Suprapubic skin (tissue), 4 donors: ENCODE measurements around the gene ABCA6. TPM values are rescaled to one million over a fixed set of nuclear protein-coding genes. Genes with fewer than 3 reads are reported as not detected.
"Not testable (repeated sequence)": the region's sequence is repeated elsewhere in the genome, so short reads cannot be mapped to it uniquely, and the experiment has no call there.

ENCODE experiments used
- DNase-seq, 2 donors: peaks; one replicate each; pipeline ENCODE4 v3.0.0-alpha.2; 2019; ENCODE audit warnings: low spot score in 2 of 2
- H3K27ac ChIP-seq: fragments of 200-600 bp; sonication (generic); one replicate; pipeline ENCODE4 v1.5.1; 2019
- H3K27me3 ChIP-seq: fragments of 200-600 bp; sonication (generic); one replicate; pipeline ENCODE4 v1.5.1; 2019
- H3K36me3 ChIP-seq: fragments of 200-600 bp; sonication (generic); one replicate; pipeline ENCODE4 v1.5.1; 2019
- H3K4me1 ChIP-seq: fragments of 200-600 bp; sonication (generic); one replicate; pipeline ENCODE4 v1.5.1; 2019
- H3K4me3 ChIP-seq: fragments of 200-600 bp; sonication (generic); one replicate; pipeline ENCODE4 v1.5.1; 2019; ENCODE audit warnings: mild to moderate bottlenecking
- H3K9me3 ChIP-seq: fragments of 200-600 bp; sonication (generic); one replicate; pipeline ENCODE4 v1.5.1; 2019
- EP300 ChIP-seq: sonication (generic); formaldehyde crosslinking; IDR thresholded peaks from one replicate; pipeline ENCODE4 v1.6.1; 2017; ENCODE audit warnings: antibody characterized with exemption
- POLR2A ChIP-seq, 2 donors: fragments of 450-650 bp; IDR thresholded peaks; one replicate each; pipeline ENCODE4 v1.6.1; 2017; ENCODE audit warnings: antibody characterized with exemption in 2 of 2, mild to moderate bottlenecking in 2 of 2, moderate library complexity in 2 of 2
- POLR2AphosphoS5 ChIP-seq, 3 donors: sonication (generic); formaldehyde crosslinking; IDR thresholded peaks; one replicate each; pipeline ENCODE4 v1.6.1; 2017; ENCODE audit warnings: antibody characterized with exemption in 3 of 3
- WGBS: methylation state at CpG from one replicate; pipeline ENCODE4 v1.1.5; 2018; 5-methylcytosine and 5-hydroxymethylcytosine counted together
- total RNA-seq, 4 donors: library from RNA; depleted of rRNA; stranded (reverse); fragments of >200 nt; gene quantifications; one replicate each; pipeline ENCODE4 v1.1.0, GENCODE V29; 2016
- TF ChIP-seq, protein P1 (sequence below), 2 donors: fragments of 200-600 bp in 1 of 2; fragments of 450-650 bp in 1 of 2; sonication (generic) in 1 of 2; IDR thresholded peaks; one replicate each; pipeline ENCODE4 v1.5.1; 2016 to 2019; ENCODE audit warnings: antibody characterized with exemption in 2 of 2, mild to moderate bottlenecking in 1 of 2, moderate library complexity in 1 of 2

ABCA6 gene
- total RNA-seq, 4 donors from 2014 or later = 6.6 to 43.0 (median 17.8) TPM

DNA sequence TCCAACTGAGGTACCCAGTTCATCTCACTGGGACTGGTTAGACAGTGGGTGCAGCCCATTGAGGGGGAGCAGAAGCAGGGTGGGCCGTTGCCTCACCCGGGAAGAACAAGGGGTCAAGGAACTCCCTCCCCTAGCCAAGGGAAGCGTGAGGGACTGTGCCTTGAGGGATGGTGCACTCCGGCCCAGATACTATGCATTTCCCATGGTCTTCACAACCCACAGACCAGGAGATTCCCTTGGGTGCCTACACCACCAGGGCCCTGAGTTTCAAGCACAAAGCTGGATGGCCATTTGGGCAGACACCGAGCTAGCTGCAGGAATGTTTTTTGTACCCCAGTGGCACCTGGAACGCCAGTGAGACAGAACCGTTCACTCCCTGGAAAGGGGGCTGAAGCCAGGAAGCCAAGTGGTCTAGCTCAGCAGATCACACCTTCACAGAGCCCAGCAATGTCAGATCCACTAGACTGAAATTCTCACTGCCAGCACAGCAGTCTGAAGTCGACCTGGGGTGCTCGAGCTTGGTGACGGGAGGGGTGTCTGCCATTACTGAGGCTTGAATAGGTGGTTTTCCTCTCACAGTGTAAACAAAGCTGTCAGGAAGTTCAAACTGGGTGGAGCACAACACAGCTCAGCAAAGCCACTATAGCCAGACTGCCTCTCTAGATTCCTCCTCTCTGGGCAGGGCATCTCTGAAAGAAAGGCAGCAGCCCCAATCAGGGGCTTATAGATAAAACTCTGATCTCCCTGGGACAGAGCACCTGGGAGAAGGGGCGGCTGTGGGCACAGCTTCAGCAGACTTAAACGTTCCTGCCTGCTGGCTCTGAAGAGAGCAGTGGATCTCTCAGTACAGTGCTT lies 71.1 kb downstream of the ABCA6 start:
- DNase-seq, H3K27ac ChIP-seq, H3K9me3 ChIP-seq, H3K4me1 ChIP-seq, H3K36me3 ChIP-seq, H3K27me3 ChIP-seq, H3K4me3 ChIP-seq: not testable (repeated sequence)
- 62% methylated on average over 11 of the region's 12 CpGs for WGBS

DNA sequence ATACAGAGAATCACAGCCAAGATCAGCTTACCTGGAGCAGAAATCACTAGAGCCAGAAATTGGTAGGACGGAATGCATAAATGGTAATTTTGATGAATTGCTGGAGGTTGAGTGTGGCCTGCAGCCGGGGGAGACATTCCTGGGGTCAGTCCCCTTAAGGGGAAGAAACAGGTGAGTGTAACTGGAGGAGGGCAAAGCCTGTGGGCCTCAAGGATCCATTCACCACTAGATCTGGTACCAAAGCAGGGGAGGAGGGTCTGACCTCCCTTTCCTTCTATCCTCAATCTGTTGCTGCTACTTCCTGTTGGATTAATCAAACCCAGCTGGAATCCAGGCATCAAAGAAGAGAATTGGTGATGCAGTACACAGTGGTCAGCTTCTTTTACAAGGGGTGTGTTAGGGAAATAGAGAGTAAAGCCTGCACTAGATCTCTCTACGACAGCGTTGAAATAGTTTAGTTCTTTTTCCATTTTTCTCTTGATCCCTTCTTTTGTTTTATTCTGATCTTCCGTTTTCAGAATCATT lies 72.4 kb downstream of the ABCA6 start:
- DNase-seq = no peak
- no peaks in the 10 kb centered on the region for H3K9me3 ChIP-seq
- WGBS = 87% methylated on average over 5 of the region's 5 CpGs
- H3K4me1 ChIP-seq = no peaks in the 10 kb centered on the region
- TF ChIP-seq, protein P1, sequence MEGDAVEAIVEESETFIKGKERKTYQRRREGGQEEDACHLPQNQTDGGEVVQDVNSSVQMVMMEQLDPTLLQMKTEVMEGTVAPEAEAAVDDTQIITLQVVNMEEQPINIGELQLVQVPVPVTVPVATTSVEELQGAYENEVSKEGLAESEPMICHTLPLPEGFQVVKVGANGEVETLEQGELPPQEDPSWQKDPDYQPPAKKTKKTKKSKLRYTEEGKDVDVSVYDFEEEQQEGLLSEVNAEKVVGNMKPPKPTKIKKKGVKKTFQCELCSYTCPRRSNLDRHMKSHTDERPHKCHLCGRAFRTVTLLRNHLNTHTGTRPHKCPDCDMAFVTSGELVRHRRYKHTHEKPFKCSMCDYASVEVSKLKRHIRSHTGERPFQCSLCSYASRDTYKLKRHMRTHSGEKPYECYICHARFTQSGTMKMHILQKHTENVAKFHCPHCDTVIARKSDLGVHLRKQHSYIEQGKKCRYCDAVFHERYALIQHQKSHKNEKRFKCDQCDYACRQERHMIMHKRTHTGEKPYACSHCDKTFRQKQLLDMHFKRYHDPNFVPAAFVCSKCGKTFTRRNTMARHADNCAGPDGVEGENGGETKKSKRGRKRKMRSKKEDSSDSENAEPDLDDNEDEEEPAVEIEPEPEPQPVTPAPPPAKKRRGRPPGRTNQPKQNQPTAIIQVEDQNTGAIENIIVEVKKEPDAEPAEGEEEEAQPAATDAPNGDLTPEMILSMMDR (IDR thresholded peaks at IDR 0.05) = no peak
- TF ChIP-seq POLR2A (IDR thresholded peaks at IDR 0.05) (no peak), POLR2AphosphoS5 (IDR thresholded peaks at IDR 0.05) (no peak), EP300 (no peak)
- H3K4me3 ChIP-seq = no peak overlapping the region
- no peak overlapping the region for H3K27ac ChIP-seq
- no peaks in the 10 kb centered on the region for H3K27me3 ChIP-seq
- H3K36me3 ChIP-seq = no peaks in the 10 kb centered on the region

DNA sequence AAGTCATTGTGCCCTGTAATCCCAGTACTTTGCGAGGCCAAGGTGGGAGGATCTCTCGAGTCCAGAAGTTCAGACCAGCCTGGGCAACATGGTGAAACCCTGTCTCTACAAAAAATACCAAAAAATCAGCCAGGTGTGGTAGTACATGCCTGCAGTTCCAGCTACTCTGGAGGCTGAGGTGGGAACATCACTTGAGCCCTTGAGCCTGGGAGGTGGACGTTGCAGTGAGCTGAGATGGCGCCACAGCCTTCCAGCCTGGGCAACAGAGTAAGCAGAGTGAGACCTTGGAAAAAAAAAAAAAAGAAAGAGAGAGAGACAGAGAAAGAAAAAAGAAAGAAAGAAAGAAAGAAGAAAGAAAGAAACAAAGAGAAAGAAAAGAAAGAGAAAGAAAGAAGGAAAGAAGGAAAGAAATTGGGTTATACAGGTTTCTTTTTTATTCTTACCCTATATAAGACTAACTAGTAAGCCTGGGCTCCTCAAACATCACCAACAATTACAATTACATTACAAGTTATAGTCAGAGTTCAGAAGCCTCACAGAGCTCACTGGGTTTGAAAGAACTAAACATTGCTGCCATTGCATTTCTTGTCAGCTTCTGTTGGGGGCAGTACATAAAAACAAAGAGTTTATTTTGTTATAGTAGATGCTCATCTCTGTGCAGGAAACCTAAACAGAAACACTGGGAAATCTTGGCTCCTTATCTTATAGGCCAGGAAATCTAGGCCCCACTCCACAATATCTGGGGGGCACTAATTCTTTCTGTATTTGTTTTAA lies 74.2 kb downstream of the ABCA6 start:
- no peak for TF ChIP-seq POLR2AphosphoS5 (IDR thresholded peaks at IDR 0.05)
- no peak for TF ChIP-seq POLR2A (IDR thresholded peaks at IDR 0.05)
- TF ChIP-seq, protein P1 (IDR thresholded peaks at IDR 0.05) = no peak
- no peak for TF ChIP-seq EP300
- Histone ChIP-seq H3K36me3 (no peaks in the 10 kb centered on the region), H3K9me3 (no peaks in the 10 kb centered on the region), H3K4me1 (no peaks in the 10 kb centered on the region), H3K27ac (no peak overlapping the region), H3K27me3 (no peaks in the 10 kb centered on the region), H3K4me3 (no peak overlapping the region)
- no peak for DNase-seq
- 92% methylated on average over 4 of the region's 4 CpGs for whole genome bisulfite sequencing

DNA sequence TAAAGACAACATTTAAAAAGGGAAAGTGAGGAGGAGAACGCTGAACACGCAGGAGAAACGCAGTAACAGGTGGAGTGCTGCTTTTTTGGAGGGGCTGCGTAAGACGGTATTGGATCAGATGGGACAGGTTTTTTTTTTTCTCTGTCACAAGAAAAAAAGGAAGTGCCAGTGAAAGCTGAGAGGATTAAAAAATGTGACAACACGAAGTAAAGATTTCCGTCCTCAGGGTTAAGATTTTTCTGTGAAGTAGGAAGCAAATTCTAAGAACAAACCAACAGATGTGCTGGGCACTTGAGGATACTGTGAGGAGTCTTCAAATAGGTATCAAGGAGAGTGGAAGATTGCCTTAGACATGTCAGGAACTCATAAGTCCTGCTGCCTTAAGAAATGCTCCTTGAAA lies 75.2 kb downstream of the ABCA6 start:
- 85% methylated on average over 7 of the region's 7 CpGs for WGBS
- no peak for DNase-seq
- no peak overlapping the region for H3K4me3 ChIP-seq
- no peak overlapping the region for H3K27ac ChIP-seq
- no peaks in the 10 kb centered on the region for H3K9me3 ChIP-seq
- TF ChIP-seq EP300 (no peak), POLR2A (IDR thresholded peaks at IDR 0.05) (no peak), POLR2AphosphoS5 (IDR thresholded peaks at IDR 0.05) (no peak)
- TF ChIP-seq, protein P1 (IDR thresholded peaks at IDR 0.05) = no peak
- H3K4me1 ChIP-seq = peaks cover 5% of the 10 kb centered on the region
- H3K36me3 ChIP-seq = no peaks in the 10 kb centered on the region
- H3K27me3 ChIP-seq = no peaks in the 10 kb centered on the region

DNA sequence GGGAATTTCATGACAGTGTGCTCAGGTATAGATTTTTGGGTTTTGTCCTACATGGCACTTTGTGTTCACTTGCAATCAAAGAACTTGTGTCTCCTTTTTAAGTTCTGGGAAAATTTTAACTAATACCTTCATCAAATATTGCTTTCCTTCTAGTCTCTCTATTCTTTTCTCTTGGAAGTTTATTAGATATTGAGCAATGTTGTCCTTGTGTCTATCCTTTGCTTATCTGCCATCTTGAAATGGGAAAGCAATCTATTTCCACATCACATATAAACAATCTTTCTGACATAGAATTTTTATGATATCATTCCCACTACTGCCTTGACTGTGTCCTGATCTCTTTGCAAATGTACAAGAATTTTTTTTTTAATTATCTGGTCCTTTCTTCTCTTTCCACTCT lies 76.6 kb downstream of the ABCA6 start:
- Histone ChIP-seq H3K4me1 (peaks cover 9% of the 10 kb centered on the region), H3K9me3 (no peaks in the 10 kb centered on the region), H3K4me3 (no peak overlapping the region), H3K27me3 (no peaks in the 10 kb centered on the region), H3K27ac (no peak overlapping the region), H3K36me3 (no peaks in the 10 kb centered on the region)
- TF ChIP-seq, protein P1 (IDR thresholded peaks at IDR 0.05) = no peak
- TF ChIP-seq POLR2AphosphoS5 (IDR thresholded peaks at IDR 0.05) = no peak
- no peak for TF ChIP-seq EP300
- no peak for TF ChIP-seq POLR2A (IDR thresholded peaks at IDR 0.05)
- no peak for DNase-seq
